Inflammatory macrophage treated with lipopolysaccharide for 1 hour (primary cell): ENCODE data around the gene PSMA6.
"Not testable (repeated sequence)": the region's sequence is repeated elsewhere in the genome, so short reads cannot be mapped to it uniquely, and the experiment has no call there.

Source experiments
- DNase-seq, 2 donors: peaks; one replicate each; pipeline ENCODE4 v3.0.0-alpha.2; 2020 to 2022

PSMA6 gene

GRCh38 chr14:35292051-35292769 is at the start of gene PSMA6:
Gene PSMA6, plus strand, starts transcription at chr14:35292382. Its CDS starts 95 bp downstream, at chr14:35292477.
- peak; percentile 100 for DNase-seq

- DNase-seq = no peak
Observed at GRCh38 chr14:35242599-35243311, 49.4 kb upstream of the PSMA6 start.

GRCh38 chr14:35243956-35244355 is 48.2 kb upstream of the PSMA6 start:
- DNase-seq = peak; percentile 63 to 74

GRCh38 chr14:35244542-35244941 is 47.6 kb upstream of the PSMA6 start:
- DNase-seq = no peak

GRCh38 chr14:35245051-35245450 is 47.1 kb upstream of the PSMA6 start:
- no peak for DNase-seq

GRCh38 chr14:35247777-35248475 is 44.3 kb upstream of the PSMA6 start:
- peak in 1 of 2 donors; percentile 48 for DNase-seq

- DNase-seq = no peak
Observed at GRCh38 chr14:35248476-35248788, 43.8 kb upstream of the PSMA6 start.

- DNase-seq = no peak
Observed at GRCh38 chr14:35250319-35250718, 41.9 kb upstream of the PSMA6 start.

GRCh38 chr14:35252451-35252868 is 39.7 kb upstream of the PSMA6 start:
- DNase-seq = no peak

GRCh38 chr14:35253056-35253455 is 39.1 kb upstream of the PSMA6 start:
- not testable (repeated sequence) for DNase-seq

GRCh38 chr14:35254034-35254622 is 38.1 kb upstream of the PSMA6 start:
- DNase-seq = not testable (repeated sequence)

- DNase-seq = peak; percentile 74 to 94
Observed at GRCh38 chr14:35254736-35255135, 37.4 kb upstream of the PSMA6 start.

GRCh38 chr14:35255711-35256110 is 36.5 kb upstream of the PSMA6 start:
- DNase-seq = peak in 1 of 2 donors; percentile 27

GRCh38 chr14:35257809-35258208 is 34.4 kb upstream of the PSMA6 start:
- no peak for DNase-seq

GRCh38 chr14:35258420-35258819 is 33.8 kb upstream of the PSMA6 start:
- no peak for DNase-seq

GRCh38 chr14:35261774-35262173 is 30.4 kb upstream of the PSMA6 start:
- DNase-seq = no peak

GRCh38 chr14:35262436-35262835 is 29.7 kb upstream of the PSMA6 start:
- DNase-seq = no peak

GRCh38 chr14:35268946-35269345 is 23.2 kb upstream of the PSMA6 start:
- no peak for DNase-seq

- no peak for DNase-seq
Observed at GRCh38 chr14:35274805-35275204, 17.4 kb upstream of the PSMA6 start.

- DNase-seq = no peak
Observed at GRCh38 chr14:35277179-35277578, 15.0 kb upstream of the PSMA6 start.

- DNase-seq = no peak
Observed at GRCh38 chr14:35279369-35279768, 12.8 kb upstream of the PSMA6 start.

- DNase-seq = no peak
Observed at GRCh38 chr14:35281341-35281740, 10.8 kb upstream of the PSMA6 start.

GRCh38 chr14:35284506-35284905 is 7.7 kb upstream of the PSMA6 start:
- peak in 1 of 2 donors; percentile 27 for DNase-seq
